Transverse colon (tissue), 3 donors: Measurements from ENCODE around the gene NDST3.

Source experiments
- POLR2A ChIP-seq: fragments of 450-650 bp; IDR thresholded peaks from one replicate; pipeline ENCODE4 v1.6.1; 2016; ENCODE audit warnings: antibody characterized with exemption, mild to moderate bottlenecking, moderate library complexity
- TF ChIP-seq, protein P1 (sequence below), 5 experiments: fragments of 200-600 bp in 3 of 5; fragments of 450-650 bp in 2 of 5; sonication (generic) in 3 of 5; IDR thresholded peaks; 1 replicate in 2 of 5; 2 replicates in 3 of 5; pipeline ENCODE4 v1.5.1; 2016 to 2017; ENCODE audit warnings: antibody characterized with exemption in 5 of 5, inconsistent platforms in 3 of 5, mild to moderate bottlenecking in 2 of 5, moderate library complexity in 1 of 5

DNA sequence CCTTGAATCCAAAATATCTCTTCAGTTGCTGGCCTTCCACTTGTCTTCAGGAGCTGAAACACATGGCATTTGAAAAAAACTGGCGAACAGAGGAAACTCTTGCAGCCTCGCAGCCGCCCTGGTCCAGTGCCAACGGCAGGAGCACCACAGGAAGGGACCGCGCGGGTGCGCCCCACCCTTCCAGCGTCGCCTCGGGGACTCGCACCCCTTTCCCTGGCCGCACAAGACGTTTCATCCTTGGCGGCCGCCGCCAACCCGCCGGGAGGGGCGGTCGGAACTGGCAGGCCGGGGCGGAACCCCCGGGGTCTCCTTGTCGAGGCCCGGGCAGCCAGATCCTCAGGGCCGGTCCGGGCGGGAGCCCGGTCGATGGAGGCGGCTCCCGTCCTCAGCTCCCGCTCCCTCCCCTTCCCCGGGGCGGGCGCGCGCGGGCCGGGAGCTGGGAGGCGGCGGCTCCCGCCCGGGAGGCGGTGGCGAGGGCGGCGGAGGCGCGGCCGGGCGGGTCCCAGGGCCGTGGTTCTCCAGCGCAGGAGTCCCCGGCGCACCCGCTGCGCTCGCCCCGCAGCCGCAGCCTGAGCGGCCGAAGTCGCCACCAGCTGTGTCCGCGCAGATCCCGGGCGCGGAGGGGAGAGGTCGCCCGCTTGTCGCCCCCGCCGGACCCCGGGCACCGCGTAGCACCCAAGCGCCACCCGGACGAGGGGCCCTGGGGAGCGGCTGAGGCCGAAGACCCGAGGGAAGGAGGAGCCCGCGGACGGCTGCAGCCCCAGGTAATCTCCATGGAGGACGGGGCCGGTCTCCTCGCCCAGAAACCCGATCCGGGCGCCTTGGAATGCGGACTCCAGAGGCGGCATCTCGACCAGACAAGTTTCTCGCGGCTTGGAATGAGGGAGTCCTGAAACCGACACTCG lies 886 bp upstream of the NDST3 start:
- TF ChIP-seq, protein P1, sequence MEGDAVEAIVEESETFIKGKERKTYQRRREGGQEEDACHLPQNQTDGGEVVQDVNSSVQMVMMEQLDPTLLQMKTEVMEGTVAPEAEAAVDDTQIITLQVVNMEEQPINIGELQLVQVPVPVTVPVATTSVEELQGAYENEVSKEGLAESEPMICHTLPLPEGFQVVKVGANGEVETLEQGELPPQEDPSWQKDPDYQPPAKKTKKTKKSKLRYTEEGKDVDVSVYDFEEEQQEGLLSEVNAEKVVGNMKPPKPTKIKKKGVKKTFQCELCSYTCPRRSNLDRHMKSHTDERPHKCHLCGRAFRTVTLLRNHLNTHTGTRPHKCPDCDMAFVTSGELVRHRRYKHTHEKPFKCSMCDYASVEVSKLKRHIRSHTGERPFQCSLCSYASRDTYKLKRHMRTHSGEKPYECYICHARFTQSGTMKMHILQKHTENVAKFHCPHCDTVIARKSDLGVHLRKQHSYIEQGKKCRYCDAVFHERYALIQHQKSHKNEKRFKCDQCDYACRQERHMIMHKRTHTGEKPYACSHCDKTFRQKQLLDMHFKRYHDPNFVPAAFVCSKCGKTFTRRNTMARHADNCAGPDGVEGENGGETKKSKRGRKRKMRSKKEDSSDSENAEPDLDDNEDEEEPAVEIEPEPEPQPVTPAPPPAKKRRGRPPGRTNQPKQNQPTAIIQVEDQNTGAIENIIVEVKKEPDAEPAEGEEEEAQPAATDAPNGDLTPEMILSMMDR (IDR thresholded peaks at IDR 0.05): no peak
- TF ChIP-seq POLR2A: peak; percentile 28
